HepG2 (cell line): ENCODE results near the gene MYOM1. TPM values are rescaled to one million over a fixed set of nuclear protein-coding genes. Genes with fewer than 3 reads are reported as not detected.

ENCODE experiments used
- ATAC-seq: fragments of 200-7000 bp; cut with Tn5 transposase; 3 replicates; pipeline ENCODE4 v1.9.1; 2020; ENCODE audit warnings: mild to moderate bottlenecking, moderate library complexity
- BruUV-seq: library from RNA; stranded (reverse); fragments of 400-500 nt; replicated peaks from 2 replicates; lab custom pipeline; 2021; lab: Mats Ljungman, UMichigan
- CTCF ChIA-PET: fragments of 300-600 bp; formaldehyde crosslinking; extraction: SDS; loops from one replicate; lab custom pipeline; 2021; ENCODE audit warnings: low total read pairs, inconsistent platforms, low intra/inter-chr PET ratio; lab: Yijun Ruan, JAX
- POLR2A ChIA-PET: fragments of 350-600 bp; sonication (Branson Sonifier 250); formaldehyde crosslinking; loops from one replicate; lab custom pipeline; 2020; ENCODE audit warnings: antibody characterized with exemption, inconsistent platforms; lab: Yijun Ruan, JAX
- DNase-seq: peaks from one replicate; pipeline ENCODE4 v3.0.0-alpha.2; 2015; ENCODE audit warnings: low spot score
- FAIRE-seq: peaks from 3 replicates; lab custom pipeline; 2011; peaks lifted over from hg19 to GRCh38; lab: Jason Lieb, UNC
- H2AFZ ChIP-seq: one replicate; pipeline ENCODE4 v1.6.1; 2011; ENCODE audit warnings: low read length, inconsistent platforms
- H3K27ac ChIP-seq: fragments of 300-600 bp; 3 replicates; pipeline ENCODE4 v1.8.0; 2011; ENCODE audit warnings: mixed run types, mild to moderate bottlenecking, mixed read lengths, low read length, inconsistent platforms; ENCODE audit not compliant: insufficient read depth; ENCODE audit errors: extremely low read length
- H3K27me3 ChIP-seq, 2 experiments: fragments of 200-600 bp in 1 of 2; 2 replicates in 1 of 2; 3 replicates in 1 of 2; pipeline versions ENCODE4 v1.6.0 to v1.8.0; 2011; ENCODE audit warnings: low read length in 2 of 2, mild to moderate bottlenecking in 2 of 2, moderate library complexity in 2 of 2, inconsistent platforms in 1 of 2; ENCODE audit not compliant: insufficient read depth in 2 of 2, control insufficient read depth in 1 of 2
- H3K36me3 ChIP-seq, 2 experiments: fragments of 200-600 bp in 1 of 2; replicated peaks in 1 of 2; 2 replicates in 1 of 2; 3 replicates in 1 of 2; pipeline versions ENCODE4 v1.5.1 to v1.8.0; 2011; ENCODE audit warnings: low read length in 2 of 2, inconsistent platforms in 1 of 2; ENCODE audit not compliant: insufficient read depth in 2 of 2, control insufficient read depth in 1 of 2
- H3K4me1 ChIP-seq: 2 replicates; pipeline ENCODE4 v1.5.1; 2012; ENCODE audit warnings: low read length, inconsistent platforms; ENCODE audit not compliant: insufficient read depth
- H3K4me2 ChIP-seq: 2 replicates; pipeline ENCODE4 v1.6.0; 2011; ENCODE audit warnings: low read depth, low read length, inconsistent platforms
- H3K4me3 ChIP-seq, 3 experiments: fragments of 200-600 bp in 1 of 3; sonication (generic), shearing (Covaris generic) in 1 of 3; replicated peaks in 1 of 3; 2 replicates each; pipeline ENCODE4 v1.5.1; 2011 to 2016; ENCODE audit warnings: low read length in 3 of 3, inconsistent platforms in 2 of 3, low read depth in 2 of 3, mild to moderate bottlenecking in 2 of 3, control low read depth in 1 of 3, mixed read lengths in 1 of 3; ENCODE audit not compliant: insufficient read depth in 1 of 3
- H3K79me2 ChIP-seq: one replicate; pipeline ENCODE4 v1.6.1; 2011; ENCODE audit warnings: low read length, inconsistent platforms; ENCODE audit not compliant: insufficient read depth
- H3K9ac ChIP-seq: 2 replicates; pipeline ENCODE4 v1.6.0; 2011; ENCODE audit warnings: mild to moderate bottlenecking, low read depth, low read length, inconsistent platforms; ENCODE audit not compliant: insufficient read depth
- H3K9me3 ChIP-seq: 2 replicates; pipeline ENCODE4 v1.5.1; 2012; ENCODE audit warnings: mild to moderate bottlenecking, low read length
- H4K20me1 ChIP-seq: 2 replicates; pipeline ENCODE4 v1.6.0; 2011; ENCODE audit warnings: inconsistent platforms, mild to moderate bottlenecking, low read length, moderate library complexity; ENCODE audit not compliant: insufficient read depth
- ATAD3A ChIP-seq: sonication (generic); formaldehyde crosslinking; IDR thresholded peaks from 2 replicates; pipeline ENCODE4 v1.4.0; 2020; ENCODE audit warnings: missing genetic modification reagents
- HNF4G ChIP-seq, 2 experiments: sonication (generic) in 1 of 2; formaldehyde crosslinking in 1 of 2; IDR thresholded peaks; 2 replicates each; pipeline versions ENCODE4 v1.4.0 to v1.6.1; 2011 to 2020; ENCODE audit warnings: borderline replicate concordance in 2 of 2, low read depth in 2 of 2, mild to moderate bottlenecking in 2 of 2, low read length in 1 of 2, missing genetic modification reagents in 1 of 2, moderate library complexity in 1 of 2
- MEIS1 ChIP-seq: sonication (generic); formaldehyde crosslinking; IDR thresholded peaks from 2 replicates; pipeline ENCODE4 v1.9.0; 2021; ENCODE audit warnings: mild to moderate bottlenecking, missing genetic modification reagents, moderate library complexity, borderline replicate concordance
- NFE2L1 ChIP-seq: sonication (generic); formaldehyde crosslinking; IDR thresholded peaks from 2 replicates; pipeline ENCODE4 v1.4.0; 2020; ENCODE audit warnings: missing genetic modification reagents, mild to moderate bottlenecking, borderline replicate concordance
- NRL ChIP-seq: sonication (generic); formaldehyde crosslinking; IDR thresholded peaks from 2 replicates; pipeline ENCODE4 v1.5.0; 2020; ENCODE audit warnings: missing genetic modification reagents, mild to moderate bottlenecking, moderate library complexity, borderline replicate concordance
- SRSF1 ChIP-seq: fragments of 200-400 bp; formaldehyde crosslinking; optimal IDR thresholded peaks from 2 replicates; pipeline ENCODE3; 2017; ENCODE audit warnings: mild to moderate bottlenecking, low read depth, low read length, moderate library complexity
- TCF12 ChIP-seq, 2 experiments: fragments of 450-650 bp in 1 of 2; sonication (generic) in 1 of 2; formaldehyde crosslinking in 1 of 2; IDR thresholded peaks; 2 replicates each; pipeline versions ENCODE4 v1.6.1 to v1.8.0; 2017 to 2022; ENCODE audit warnings: antibody characterized with exemption in 1 of 2, mild to moderate bottlenecking in 1 of 2, missing genetic modification reagents in 1 of 2, moderate library complexity in 1 of 2
- TRAFD1 ChIP-seq: sonication (generic); formaldehyde crosslinking; IDR thresholded peaks from 2 replicates; pipeline ENCODE4 v1.5.1; 2020; ENCODE audit warnings: missing genetic modification reagents, mild to moderate bottlenecking, borderline replicate concordance
- ZFAT ChIP-seq: sonication (generic); formaldehyde crosslinking; conservative IDR thresholded peaks from 2 replicates; pipeline ENCODE4 v1.8.1; 2023; ENCODE audit warnings: missing genetic modification reagents, inconsistent platforms
- ZNF33B ChIP-seq: sonication (generic); formaldehyde crosslinking; IDR thresholded peaks from 2 replicates; pipeline ENCODE4 v1.5.1; 2020; ENCODE audit warnings: mild to moderate bottlenecking, missing genetic modification reagents
- ZNF766 ChIP-seq: sonication (generic); formaldehyde crosslinking; IDR thresholded peaks from 2 replicates; pipeline ENCODE4 v1.5.0; 2020; ENCODE audit warnings: missing genetic modification reagents, borderline replicate concordance
- ZNF83 ChIP-seq: sonication (generic); formaldehyde crosslinking; IDR thresholded peaks from 2 replicates; pipeline ENCODE4 v1.4.0; 2020; ENCODE audit warnings: missing genetic modification reagents, mild to moderate bottlenecking, borderline replicate concordance
- WGBS: methylation state at CpG from one replicate; pipeline ENCODE4 v1.1.6; 2017; ENCODE audit warnings: low lambda C conversion rate; 5-methylcytosine and 5-hydroxymethylcytosine counted together
- in situ Hi-C: cut with HindIII; loops from 2 replicates; pipeline ENCODE4 v1.10.0; 2017; ENCODE audit warnings: low pct_unique_long_range_greater_than_20kb; ENCODE audit not compliant: extremely low pct_ligation_motif_present
- intact Hi-C: fragments of 100-400 bp; cut with micrococcal nuclease; formaldehyde crosslinking; loops from one replicate; pipeline ENCODE4 v1.10.0; 2022; ENCODE audit not compliant: unreplicated experiment
- polyA plus RNA-seq, 8 experiments: library from polyadenylated mRNA; depleted of rRNA in 3 of 8; stranded (reverse) in 7 of 8; unstranded in 1 of 8; fragments of >200 nt; fragmentation: Illumina TruSeq in 4 of 8; extraction: Trizol in 4 of 8; gene quantifications; 2 replicates each; pipeline versions ENCODE4 v1.2.1 to v1.2.3, GENCODE V29; 2011 to 2016; ENCODE audit warnings: low read depth in 4 of 8, missing spikeins in 1 of 8, mixed read lengths in 1 of 8; ENCODE audit not compliant: insufficient read depth in 1 of 8
- total RNA-seq, 5 experiments: library from RNA; depleted of rRNA; stranded (reverse); fragments of >200 nt; fragmentation: Illumina TruSeq; extraction: Trizol; gene quantifications; 2 replicates each; pipeline ENCODE4 v1.2.3, GENCODE V29; 2016; ENCODE audit warnings: low read depth in 1 of 5
- TF ChIP-seq, protein P1 (sequence below): IDR thresholded peaks from 2 replicates; pipeline ENCODE4 v1.6.1; 2016; ENCODE audit warnings: control low read depth

The MYOM1 gene
- total and polyA plus RNA-seq, 2 of the 13 experiments (the other 11 are each of a cell fraction or from before 2014, with no cell fraction given), result 0.46 to 0.98 TPM

DNA sequence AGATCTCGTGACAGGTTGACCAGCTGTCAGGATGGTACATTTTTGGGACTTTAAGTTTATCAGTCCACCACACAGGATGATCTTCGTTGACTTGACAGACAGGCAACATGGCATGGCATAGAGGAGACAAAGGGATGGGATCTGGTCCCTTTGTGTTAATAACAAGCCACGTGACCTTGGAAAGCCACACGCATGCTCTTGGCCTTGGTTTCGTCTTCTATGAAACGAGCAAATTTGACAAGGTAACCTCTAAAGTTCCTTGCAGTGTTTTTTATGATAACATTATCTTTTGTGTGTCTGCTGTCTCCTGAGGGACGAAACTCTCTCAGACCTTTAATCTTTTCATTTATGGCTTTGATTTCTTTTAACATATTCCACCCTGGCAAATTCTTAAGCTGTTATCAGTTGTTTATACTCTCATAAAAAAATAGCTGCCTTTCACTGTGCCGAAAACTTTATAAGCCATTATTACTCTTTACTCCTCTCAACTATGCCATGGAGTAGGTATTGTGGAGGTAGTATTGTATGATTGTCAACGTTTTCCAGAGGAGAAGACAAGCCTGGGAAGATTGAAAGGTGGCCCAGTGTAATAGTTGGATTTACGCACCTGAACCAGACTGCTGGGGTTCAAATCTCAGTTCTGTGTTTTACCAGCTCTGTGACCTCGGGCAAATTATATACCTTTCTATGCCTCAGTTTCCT, 81.3 kb downstream of the MYOM1 start:
- ChIA-PET POLR2A (no interaction called here), CTCF (no interaction called here)
- no peak for TF ChIP-seq ZNF33B (CRISPR knock-in tag)
- no peak overlapping the region for H3K4me2 ChIP-seq
- ATAC-seq, result no peak
- peaks cover 12% of the 10 kb centered on the region for H3K4me1 ChIP-seq
- H3K27me3 ChIP-seq, result no peaks in the 10 kb centered on the region
- H3K27ac ChIP-seq, result no peak overlapping the region
- H3K9me3 ChIP-seq, result peaks cover 9% of the 10 kb centered on the region; the same call in 1 of the 2 replicates
- WGBS, result 69% methylated on average over 11 of the region's 11 CpGs
- no peaks in the 10 kb centered on the region for H4K20me1 ChIP-seq
- H3K79me2 ChIP-seq, result no peaks in the 10 kb centered on the region
- no peak for FAIRE-seq
- no peak for DNase-seq
- intact Hi-C loops, result no loop called here
- no peak overlapping the region for H3K9ac ChIP-seq
- in situ Hi-C loops, result no loop called here
- H2AFZ ChIP-seq, result no peak overlapping the region
- H3K36me3 ChIP-seq, result no peaks in the 10 kb centered on the region
- H3K4me3 ChIP-seq, result no peak overlapping the region
- BruUV-seq, result no TSS peak

- no TSS peak for BruUV-seq
- POLR2A ChIA-PET, result no interaction called here
- Histone ChIP-seq H3K9ac (no peak overlapping the region), H3K36me3 (no peaks in the 10 kb centered on the region), H3K4me3 (no peak overlapping the region), H3K9me3 (no peaks in the 10 kb centered on the region), H2AFZ (peak overlapping the region; percentile 8), H4K20me1 (no peaks in the 10 kb centered on the region), H3K4me1 (peaks cover 2% of the 10 kb centered on the region), H3K27me3 (no peaks in the 10 kb centered on the region), H3K4me2 (peak overlapping the region; percentile 39; the same call in 1 of the 2 replicates), H3K79me2 (no peaks in the 10 kb centered on the region), H3K27ac (no peak overlapping the region)
- 67% methylated on average over 10 of the region's 10 CpGs for WGBS
- intact Hi-C loops (no loop called here), in situ Hi-C loops (no loop called here)
- DNase-seq, result no peak
- CTCF ChIA-PET, result no interaction called here
- no peak for FAIRE-seq
- no peak for ATAC-seq
- TF ChIP-seq ZNF766 (no peak), ZFAT (CRISPR knock-in tag) (no peak), ZNF83 (CRISPR knock-in tag) (no peak), TRAFD1 (CRISPR knock-in tag) (no peak), NRL (CRISPR knock-in tag) (no peak), SRSF1 (no peak), ATAD3A (CRISPR knock-in tag) (no peak), MEIS1 (CRISPR knock-in tag) (no peak), NFE2L1 (CRISPR knock-in tag) (no peak), HNF4G (IDR thresholded peaks at IDR 0.05; ENCODE audit: borderline replicate concordance, low read depth, low read length) (no peak), HNF4G (CRISPR knock-in tag; IDR thresholded peaks at IDR 0.05; ENCODE audit: borderline replicate concordance, low read depth) (no peak), TCF12 (IDR thresholded peaks at IDR 0.05) (no peak), TCF12 (CRISPR knock-in tag; IDR thresholded peaks at IDR 0.05) (no peak)
- TF ChIP-seq, protein P1, sequence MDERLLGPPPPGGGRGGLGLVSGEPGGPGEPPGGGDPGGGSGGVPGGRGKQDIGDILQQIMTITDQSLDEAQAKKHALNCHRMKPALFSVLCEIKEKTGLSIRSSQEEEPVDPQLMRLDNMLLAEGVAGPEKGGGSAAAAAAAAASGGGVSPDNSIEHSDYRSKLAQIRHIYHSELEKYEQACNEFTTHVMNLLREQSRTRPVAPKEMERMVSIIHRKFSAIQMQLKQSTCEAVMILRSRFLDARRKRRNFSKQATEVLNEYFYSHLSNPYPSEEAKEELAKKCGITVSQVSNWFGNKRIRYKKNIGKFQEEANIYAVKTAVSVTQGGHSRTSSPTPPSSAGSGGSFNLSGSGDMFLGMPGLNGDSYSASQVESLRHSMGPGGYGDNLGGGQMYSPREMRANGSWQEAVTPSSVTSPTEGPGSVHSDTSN (CRISPR knock-in tag), result no peak
Observed at GRCh38 chr18:3135536-3135935, 84.2 kb downstream of the MYOM1 start.
